OCI-LY1 (cell line): ENCODE results near the gene FKBP11.
"Not testable (repeated sequence)": the region's sequence is repeated elsewhere in the genome, so short reads cannot be mapped to it uniquely, and the experiment has no call there.

Source experiments
- H2AFZ ChIP-seq: fragments of 200-600 bp; sonication (generic), shearing (Covaris generic); 2 replicates; pipeline ENCODE4 v1.6.0; 2014; ENCODE audit warnings: antibody characterized with exemption, mild to moderate bottlenecking, low read length
- H3F3A ChIP-seq: fragments of 200-600 bp; sonication (generic), shearing (Covaris generic); 2 replicates; pipeline ENCODE4 v1.6.0; 2014; ENCODE audit warnings: mild to moderate bottlenecking, antibody characterized with exemption, low read length, moderate library complexity; ENCODE audit not compliant: insufficient read depth
- H3K27ac ChIP-seq: fragments of 200-600 bp; sonication (generic); 2 replicates; pipeline ENCODE4 v1.5.1; 2014; ENCODE audit warnings: low read length, mixed run types, mild to moderate bottlenecking, low read depth; ENCODE audit not compliant: poor library complexity, severe bottlenecking
- H3K27me3 ChIP-seq: fragments of 200-600 bp; sonication (generic); 2 replicates; pipeline ENCODE4 v1.6.0; 2014; ENCODE audit warnings: antibody characterized with exemption, mild to moderate bottlenecking, low read length, moderate library complexity; ENCODE audit not compliant: insufficient read depth
- H3K36me3 ChIP-seq: fragments of 200-600 bp; sonication (generic); 2 replicates; pipeline ENCODE4 v1.6.1; 2014; ENCODE audit warnings: mild to moderate bottlenecking, antibody characterized with exemption, low read length, moderate library complexity, mixed read lengths; ENCODE audit not compliant: insufficient read depth
- H3K4me1 ChIP-seq: fragments of 200-600 bp; sonication (generic); 2 replicates; pipeline ENCODE4 v1.5.1; 2014; ENCODE audit warnings: mild to moderate bottlenecking, low read length, moderate library complexity; ENCODE audit not compliant: insufficient read depth, severe bottlenecking
- H3K4me2 ChIP-seq: fragments of 200-600 bp; sonication (generic), shearing (Covaris generic); 2 replicates; pipeline ENCODE4 v1.6.1; 2014; ENCODE audit warnings: low read length
- H3K4me3 ChIP-seq: fragments of 200-600 bp; sonication (generic); 2 replicates; pipeline ENCODE4 v1.5.1; 2014; ENCODE audit warnings: low read length, low read depth, mild to moderate bottlenecking, mixed read lengths; ENCODE audit not compliant: poor library complexity, severe bottlenecking
- H3K79me2 ChIP-seq: fragments of 200-600 bp; shearing (Covaris generic); 2 replicates; pipeline ENCODE4 v1.6.1; 2016; ENCODE audit warnings: mixed run types, low read length, mixed read lengths; ENCODE audit not compliant: insufficient read depth
- H3K9ac ChIP-seq: fragments of 200-600 bp; sonication (generic), shearing (Covaris generic); 2 replicates; pipeline ENCODE4 v1.6.1; 2014; ENCODE audit warnings: mild to moderate bottlenecking, low read length, mixed read lengths
- H3K9me2 ChIP-seq: fragments of 200-600 bp; sonication (generic), shearing (Covaris generic); 2 replicates; pipeline ENCODE4 v1.6.1; 2014; ENCODE audit warnings: low read depth, mild to moderate bottlenecking, low read length, mixed read lengths
- H3K9me3 ChIP-seq: fragments of 200-600 bp; shearing (Covaris generic); 2 replicates; pipeline ENCODE4 v1.6.1; 2014; ENCODE audit warnings: low read length, mixed read lengths
- H4K20me1 ChIP-seq: fragments of 200-600 bp; sonication (generic), shearing (Covaris generic); 2 replicates; pipeline ENCODE4 v1.6.0; 2016; ENCODE audit warnings: mild to moderate bottlenecking, low read length; ENCODE audit not compliant: insufficient read depth
- CTCF ChIP-seq: fragments of 200-600 bp; sonication (generic), shearing (Covaris generic); IDR thresholded peaks from 2 replicates; pipeline ENCODE4 v1.5.1; 2017; ENCODE audit warnings: mild to moderate bottlenecking, antibody characterized with exemption, low read length, moderate library complexity, mixed read lengths
- EZH2 ChIP-seq: fragments of 200-600 bp; sonication (generic), shearing (Covaris generic); IDR thresholded peaks from 2 replicates; pipeline ENCODE4 v1.8.0; 2017; ENCODE audit warnings: borderline replicate concordance, mixed run types, mild to moderate bottlenecking, antibody characterized with exemption, low read length, moderate library complexity, mixed read lengths

Gene FKBP11

GRCh38 chr12:48923117-48923516 lies 2.2 kb downstream of the FKBP11 start:
- Histone ChIP-seq H3K79me2 (no peaks in the 10 kb centered on the region), H2AFZ (no peak overlapping the region), H3K27ac (no peak overlapping the region), H3K4me1 (peaks cover 13% of the 10 kb centered on the region), H3K9ac (no peak overlapping the region), H3K4me3 (no peak overlapping the region), H3K36me3 (peaks cover 19% of the 10 kb centered on the region; the same call in 1 of the 2 replicates), H3F3A (no peaks in the 10 kb centered on the region), H3K27me3 (no peaks in the 10 kb centered on the region), H3K9me3 (no peaks in the 10 kb centered on the region), H3K4me2 (no peak overlapping the region), H3K9me2 (no peaks in the 10 kb centered on the region), H4K20me1 (no peaks in the 10 kb centered on the region)
- no peak for TF ChIP-seq CTCF
- TF ChIP-seq EZH2: no peak

DNA sequence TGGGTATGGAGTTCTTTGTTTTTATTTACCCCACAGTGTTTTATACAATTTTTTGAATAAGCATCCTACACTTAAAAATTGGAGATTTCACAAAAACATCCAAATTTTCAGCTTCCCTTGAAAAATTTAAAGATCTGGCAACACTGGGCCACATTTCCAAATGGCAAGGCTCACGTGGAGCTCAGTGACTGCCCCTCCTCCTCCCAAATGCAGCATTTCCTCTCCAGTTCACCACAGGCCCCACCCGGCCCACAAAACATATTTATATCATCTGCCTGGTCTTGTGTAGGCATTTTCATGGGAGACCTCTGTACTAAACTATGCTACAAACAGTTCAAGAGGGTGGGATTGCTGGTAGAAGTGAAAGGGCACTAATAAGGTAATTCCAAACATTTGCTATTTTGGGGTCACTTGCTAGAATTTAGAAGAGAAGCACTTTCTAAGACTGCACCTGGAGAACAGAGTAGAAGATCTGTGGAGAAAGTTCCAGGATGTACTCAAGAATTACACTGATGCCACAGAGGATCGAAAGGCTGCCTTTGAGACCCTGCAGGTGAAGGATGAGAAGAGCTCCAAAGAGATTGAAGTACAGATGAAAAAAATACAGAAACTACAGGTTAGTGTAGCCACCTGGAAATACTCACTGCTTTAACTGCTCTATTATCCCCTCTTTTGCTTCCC lies 7.3 kb downstream of the FKBP11 start:
- no peak overlapping the region for H3K4me2 ChIP-seq
- H2AFZ ChIP-seq: no peak overlapping the region
- no peaks in the 10 kb centered on the region for H4K20me1 ChIP-seq
- no peak overlapping the region for H3K27ac ChIP-seq
- H3K4me3 ChIP-seq: no peak overlapping the region
- no peaks in the 10 kb centered on the region for H3K27me3 ChIP-seq
- peaks cover 6% of the 10 kb centered on the region; the same call in 1 of the 2 replicates for H3K36me3 ChIP-seq
- H3K79me2 ChIP-seq: no peaks in the 10 kb centered on the region
- no peaks in the 10 kb centered on the region for H3K4me1 ChIP-seq
- no peaks in the 10 kb centered on the region for H3K9me3 ChIP-seq
- TF ChIP-seq EZH2 (no peak), CTCF (no peak)
- no peaks in the 10 kb centered on the region for H3K9me2 ChIP-seq
- H3F3A ChIP-seq: no peaks in the 10 kb centered on the region
- H3K9ac ChIP-seq: no peak overlapping the region

- Histone ChIP-seq H2AFZ (no peak overlapping the region), H3K36me3 (no peaks in the 10 kb centered on the region), H3K9me2 (no peaks in the 10 kb centered on the region), H3K27me3 (no peaks in the 10 kb centered on the region), H3K9me3 (no peaks in the 10 kb centered on the region), H4K20me1 (no peaks in the 10 kb centered on the region), H3K4me3 (no peak overlapping the region), H3K27ac (no peak overlapping the region), H3K79me2 (no peaks in the 10 kb centered on the region), H3K4me1 (no peaks in the 10 kb centered on the region), H3F3A (no peaks in the 10 kb centered on the region), H3K4me2 (no peak overlapping the region), H3K9ac (no peak overlapping the region)
- TF ChIP-seq EZH2 (no peak), CTCF (no peak)
These were observed 15.1 kb downstream of the FKBP11 start for GRCh38 chr12:48910196-48910595.

DNA sequence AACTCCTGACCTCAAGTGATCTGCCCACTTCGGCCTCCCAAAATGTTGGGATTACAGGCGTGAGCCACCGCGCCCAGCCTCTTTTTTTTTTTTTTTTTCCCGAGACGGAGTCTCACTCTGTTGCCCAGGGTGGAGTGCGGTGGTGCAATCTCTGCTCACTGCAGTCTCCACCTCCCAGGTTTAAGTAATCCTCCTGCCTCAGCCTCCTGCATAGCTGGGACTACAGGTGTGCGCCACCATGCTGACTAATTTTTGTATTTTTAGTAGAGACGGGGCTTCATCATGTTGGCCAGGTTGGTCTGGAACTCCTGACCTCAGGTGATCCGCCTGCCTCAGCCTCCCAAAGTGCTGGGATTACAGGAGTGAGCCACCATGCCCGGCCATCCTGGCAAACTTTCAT lies 15.6 kb downstream of the FKBP11 start:
- not testable (repeated sequence) for H3K36me3 ChIP-seq, H3K9me3 ChIP-seq, H4K20me1 ChIP-seq, H3K4me3 ChIP-seq, H3K27ac ChIP-seq, H3K27me3 ChIP-seq, H3K4me2 ChIP-seq, H2AFZ ChIP-seq, H3K9ac ChIP-seq, H3K4me1 ChIP-seq, H3K9me2 ChIP-seq, H3K79me2 ChIP-seq, H3F3A ChIP-seq
